IMR-90 (cell line): ENCODE measurements around the gene TBCD.

Experiments used
- BHLHE40 ChIP-seq: fragments of 150-350 bp; IDR thresholded peaks from 2 replicates; pipeline ENCODE4 v1.6.1; 2016; ENCODE audit warnings: mild to moderate bottlenecking, low read depth, low read length
- CEBPB ChIP-seq: IDR thresholded peaks from 2 replicates; pipeline ENCODE4 v1.6.1; 2012; ENCODE audit warnings: low read depth, low read length, improper control_type of control experiment
- FOS ChIP-seq: fragments of 150-350 bp; IDR thresholded peaks from 2 replicates; pipeline ENCODE4 v1.6.1; 2016; ENCODE audit warnings: low read depth, low read length
- RAD21 ChIP-seq: IDR thresholded peaks from 2 replicates; pipeline ENCODE4 v1.6.1; 2012; ENCODE audit warnings: low read length, improper control_type of control experiment
- TF ChIP-seq, protein P1 (sequence below): conservative IDR thresholded peaks from 2 replicates; pipeline ENCODE4 v1.5.1; 2012; ENCODE audit warnings: mild to moderate bottlenecking, low read depth, low read length, improper control_type of control experiment
- TF ChIP-seq, protein P2 (sequence below): fragments of 150-350 bp; IDR thresholded peaks from 2 replicates; pipeline ENCODE4 v1.6.1; 2016; ENCODE audit warnings: low read depth, mild to moderate bottlenecking, low read length, moderate library complexity, borderline replicate concordance

DNA sequence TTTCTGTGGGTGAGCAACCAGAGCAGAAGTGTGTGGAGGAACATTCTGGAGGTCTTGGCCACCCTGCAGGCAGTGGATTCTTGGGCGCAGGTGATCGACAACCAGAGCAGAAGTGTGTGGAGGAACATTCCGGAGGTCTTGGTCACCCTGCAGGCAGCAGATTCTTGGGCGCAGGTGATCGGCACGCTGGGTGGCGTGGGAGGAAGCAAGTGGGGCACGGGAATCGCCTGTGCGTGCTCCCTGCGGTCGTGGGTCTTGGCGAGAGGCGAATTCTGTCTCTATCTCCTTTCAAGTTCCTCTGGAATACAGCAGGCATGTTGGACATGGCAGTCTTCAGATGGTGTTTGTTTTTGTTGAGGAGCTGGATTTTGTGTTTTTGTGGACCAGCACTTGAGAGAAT is 118.7 kb downstream of the TBCD start:
- TF ChIP-seq, protein P1, sequence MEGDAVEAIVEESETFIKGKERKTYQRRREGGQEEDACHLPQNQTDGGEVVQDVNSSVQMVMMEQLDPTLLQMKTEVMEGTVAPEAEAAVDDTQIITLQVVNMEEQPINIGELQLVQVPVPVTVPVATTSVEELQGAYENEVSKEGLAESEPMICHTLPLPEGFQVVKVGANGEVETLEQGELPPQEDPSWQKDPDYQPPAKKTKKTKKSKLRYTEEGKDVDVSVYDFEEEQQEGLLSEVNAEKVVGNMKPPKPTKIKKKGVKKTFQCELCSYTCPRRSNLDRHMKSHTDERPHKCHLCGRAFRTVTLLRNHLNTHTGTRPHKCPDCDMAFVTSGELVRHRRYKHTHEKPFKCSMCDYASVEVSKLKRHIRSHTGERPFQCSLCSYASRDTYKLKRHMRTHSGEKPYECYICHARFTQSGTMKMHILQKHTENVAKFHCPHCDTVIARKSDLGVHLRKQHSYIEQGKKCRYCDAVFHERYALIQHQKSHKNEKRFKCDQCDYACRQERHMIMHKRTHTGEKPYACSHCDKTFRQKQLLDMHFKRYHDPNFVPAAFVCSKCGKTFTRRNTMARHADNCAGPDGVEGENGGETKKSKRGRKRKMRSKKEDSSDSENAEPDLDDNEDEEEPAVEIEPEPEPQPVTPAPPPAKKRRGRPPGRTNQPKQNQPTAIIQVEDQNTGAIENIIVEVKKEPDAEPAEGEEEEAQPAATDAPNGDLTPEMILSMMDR = no peak
- TF ChIP-seq FOS (no peak), RAD21 (no peak), CEBPB (no peak), BHLHE40 (no peak)
- TF ChIP-seq, protein P2, sequence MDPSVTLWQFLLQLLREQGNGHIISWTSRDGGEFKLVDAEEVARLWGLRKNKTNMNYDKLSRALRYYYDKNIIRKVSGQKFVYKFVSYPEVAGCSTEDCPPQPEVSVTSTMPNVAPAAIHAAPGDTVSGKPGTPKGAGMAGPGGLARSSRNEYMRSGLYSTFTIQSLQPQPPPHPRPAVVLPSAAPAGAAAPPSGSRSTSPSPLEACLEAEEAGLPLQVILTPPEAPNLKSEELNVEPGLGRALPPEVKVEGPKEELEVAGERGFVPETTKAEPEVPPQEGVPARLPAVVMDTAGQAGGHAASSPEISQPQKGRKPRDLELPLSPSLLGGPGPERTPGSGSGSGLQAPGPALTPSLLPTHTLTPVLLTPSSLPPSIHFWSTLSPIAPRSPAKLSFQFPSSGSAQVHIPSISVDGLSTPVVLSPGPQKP = no peak
